Measurements from ENCODE around the gene RAB8B. TPM values are rescaled to one million over a fixed set of nuclear protein-coding genes. Genes with fewer than 3 reads are reported as not detected.
"Not testable (repeated sequence)": the region's sequence is repeated elsewhere in the genome, so short reads cannot be mapped to it uniquely, and the experiment has no call there.

RAB8B gene
- total and polyA plus RNA-seq, 4 donors, result 3.8 to 26.5 (median 7.6) TPM

- Histone ChIP-seq H3K9me3 (ENCODE audit: control insufficient read depth in 4 of 4, low read length in 3 of 4) (no peaks in the 10 kb centered on the region), H3K9ac (ENCODE audit: low read depth in 1 of 2, low read length in 2 of 2) (no peak overlapping the region), H3K4me1 (ENCODE audit: control insufficient read depth in 4 of 4, insufficient read depth in 4 of 4, low read length in 3 of 4) (peaks cover 7 to 15% (median 10%) of the 10 kb centered on the region in 4 donors), H3K36me3 (ENCODE audit: control insufficient read depth in 4 of 4, insufficient read depth in 3 of 4, low read depth in 1 of 4, low read length in 3 of 4) (no peaks in the 10 kb centered on the region), H3K4me3 (ENCODE audit: low read depth in 1 of 3, low read length in 3 of 3) (no peak overlapping the region), H3K27ac (ENCODE audit: low read depth in 1 of 2, low read length in 2 of 2) (no peak overlapping the region), H3K27me3 (ENCODE audit: control insufficient read depth in 4 of 4, insufficient read depth in 4 of 4, low read length in 3 of 4) (no peaks in the 10 kb centered on the region)
- TF ChIP-seq RAD21 (IDR thresholded peaks at IDR 0.05) (no peak), TAF1 (conservative IDR thresholded peaks at IDR 0.05) (no peak), REST (IDR thresholded peaks at IDR 0.05) (no peak), ZBTB33 (IDR thresholded peaks at IDR 0.05) (no peak), ATF3 (IDR thresholded peaks at IDR 0.05) (no peak), YY1 (IDR thresholded peaks at IDR 0.05) (no peak), EGR1 (IDR thresholded peaks at IDR 0.05; ENCODE audit: low read depth in 2 of 2) (no peak), FOXA1 (IDR thresholded peaks at IDR 0.05) (no peak), HNF4A (conservative IDR thresholded peaks at IDR 0.05) (no peak), RXRA (IDR thresholded peaks at IDR 0.05) (no peak)
- TF ChIP-seq, protein P1, sequence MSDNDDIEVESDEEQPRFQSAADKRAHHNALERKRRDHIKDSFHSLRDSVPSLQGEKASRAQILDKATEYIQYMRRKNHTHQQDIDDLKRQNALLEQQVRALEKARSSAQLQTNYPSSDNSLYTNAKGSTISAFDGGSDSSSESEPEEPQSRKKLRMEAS (IDR thresholded peaks at IDR 0.05), result no peak
- no peak for DNase-seq (ENCODE audit: low spot score)
These were observed 46.9 kb downstream of the RAB8B start for GRCh38 chr15:63236272-63236671.

GRCh38 chr15:63237086-63237485, 47.7 kb downstream of the RAB8B start:
- H3K9ac ChIP-seq (ENCODE audit: low read depth in 1 of 2, low read length in 2 of 2); H3K4me3 ChIP-seq (ENCODE audit: low read depth in 1 of 3, low read length in 3 of 3); H3K27me3 ChIP-seq (ENCODE audit: control insufficient read depth in 4 of 4, insufficient read depth in 4 of 4, low read length in 3 of 4); H3K27ac ChIP-seq (ENCODE audit: low read depth in 1 of 2, low read length in 2 of 2); H3K9me3 ChIP-seq (ENCODE audit: control insufficient read depth in 4 of 4, low read length in 3 of 4); H3K36me3 ChIP-seq (ENCODE audit: control insufficient read depth in 4 of 4, insufficient read depth in 3 of 4, low read depth in 1 of 4, low read length in 3 of 4); DNase-seq (ENCODE audit: low spot score): not testable (repeated sequence)
- H3K4me1 ChIP-seq (ENCODE audit: control insufficient read depth in 4 of 4, insufficient read depth in 4 of 4, low read length in 3 of 4), result peaks cover 7 to 15% (median 10%) of the 10 kb centered on the region in 4 donors
- WGBS, result 72% methylated on average over 1 of the region's 1 CpG

DNA sequence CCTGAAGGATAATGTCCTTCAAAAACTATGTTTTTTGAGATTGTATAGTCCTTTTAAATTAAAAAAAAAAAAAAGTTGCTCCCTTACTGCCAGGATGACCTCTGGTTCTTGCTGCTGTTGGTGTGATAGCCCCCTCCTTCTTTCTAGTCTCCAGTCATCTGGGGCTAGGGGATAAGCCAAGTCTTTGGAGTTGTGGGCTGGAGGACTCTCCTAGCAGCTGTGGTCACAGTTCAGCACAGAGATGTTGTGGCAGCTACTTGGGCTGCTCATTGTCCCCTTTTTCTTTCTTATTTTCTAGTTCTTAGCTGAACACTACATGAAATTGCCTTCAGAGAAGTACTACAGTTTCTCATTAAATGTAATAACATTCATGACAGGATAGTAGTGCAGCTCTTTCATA, 48.8 kb downstream of the RAB8B start:
- Histone ChIP-seq H3K4me1 (ENCODE audit: control insufficient read depth in 4 of 4, insufficient read depth in 4 of 4, low read length in 3 of 4) (peaks cover 4 to 12% (median 10%) of the 10 kb centered on the region in 4 donors), H3K27ac (ENCODE audit: low read depth in 1 of 2, low read length in 2 of 2) (no peak overlapping the region)
- DNase-seq (ENCODE audit: low spot score), result no peak
- TF ChIP-seq NR2F2 (IDR thresholded peaks at IDR 0.05), result no peak
- no peak for TF ChIP-seq CTCF (IDR thresholded peaks at IDR 0.05; ENCODE audit: low read depth, low read length, missing input control)
- TF ChIP-seq RAD21 (IDR thresholded peaks at IDR 0.05), result no peak
- no peak for TF ChIP-seq SP1 (IDR thresholded peaks at IDR 0.05)
- TF ChIP-seq ZBTB33 (IDR thresholded peaks at IDR 0.05), result no peak
- no peak for TF ChIP-seq JUND (IDR thresholded peaks at IDR 0.05)
- no peak for TF ChIP-seq EGR1 (IDR thresholded peaks at IDR 0.05; ENCODE audit: low read depth in 2 of 2)
- TF ChIP-seq, protein P1 (IDR thresholded peaks at IDR 0.05), result no peak
- TF ChIP-seq TAF1 (conservative IDR thresholded peaks at IDR 0.05), result no peak
- TF ChIP-seq ATF3 (IDR thresholded peaks at IDR 0.05), result no peak
- no peak for TF ChIP-seq GABPA (IDR thresholded peaks at IDR 0.05 in 1 of 2, conservative IDR thresholded peaks at IDR 0.05 in 1 of 2)

More for the DNA sequence above, 48.8 kb downstream of the RAB8B start:
- H3K9me3 ChIP-seq (ENCODE audit: control insufficient read depth in 4 of 4, low read length in 3 of 4), result no peaks in the 10 kb centered on the region
- no peak overlapping the region for H3K4me3 ChIP-seq (ENCODE audit: low read depth in 1 of 3, low read length in 3 of 3)
- no peak overlapping the region for H3K9ac ChIP-seq (ENCODE audit: low read depth in 1 of 2, low read length in 2 of 2)
- H3K27me3 ChIP-seq (ENCODE audit: control insufficient read depth in 4 of 4, insufficient read depth in 4 of 4, low read length in 3 of 4), result no peaks in the 10 kb centered on the region
- H3K36me3 ChIP-seq (ENCODE audit: control insufficient read depth in 4 of 4, insufficient read depth in 3 of 4, low read depth in 1 of 4, low read length in 3 of 4), result no peaks in the 10 kb centered on the region
